Measurements from ENCODE around the gene TPD52L1. TPM values are rescaled to one million over a fixed set of nuclear protein-coding genes. Genes with fewer than 3 reads are reported as not detected.

Gene TPD52L1
- total RNA-seq, 1 donor from 2014 or later, result 7.2 TPM

- Mint-ChIP-seq H3K9me3 (ENCODE audit: unreplicated experiment) (no peaks in the 10 kb centered on the region), H3K4me1 (ENCODE audit: unreplicated experiment) (peaks cover 12% of the 10 kb centered on the region), H3K27ac (ENCODE audit: unreplicated experiment) (no peak overlapping the region), H3K27me3 (ENCODE audit: unreplicated experiment) (no peaks in the 10 kb centered on the region), H3K4me3 (ENCODE audit: unreplicated experiment) (no peak overlapping the region), H3K36me3 (ENCODE audit: unreplicated experiment) (no peaks in the 10 kb centered on the region)
- no peak for TF ChIP-seq CTCF (IDR thresholded peaks at IDR 0.05)
- DNase-seq (ENCODE audit: extremely low spot score, unreplicated experiment), result no peak
Measured at GRCh38 chr6:125231574-125232343, 78.2 kb downstream of the TPD52L1 start.

- peaks cover 12% of the 10 kb centered on the region for H3K4me1 Mint-ChIP-seq (ENCODE audit: unreplicated experiment)
- no peaks in the 10 kb centered on the region for H3K36me3 Mint-ChIP-seq (ENCODE audit: unreplicated experiment)
- no peaks in the 10 kb centered on the region for H3K9me3 Mint-ChIP-seq (ENCODE audit: unreplicated experiment)
- H3K4me3 Mint-ChIP-seq (ENCODE audit: unreplicated experiment), result no peak overlapping the region
- no peak for DNase-seq (ENCODE audit: extremely low spot score, unreplicated experiment)
- no peaks in the 10 kb centered on the region for H3K27me3 Mint-ChIP-seq (ENCODE audit: unreplicated experiment)
- H3K27ac Mint-ChIP-seq (ENCODE audit: unreplicated experiment), result no peak overlapping the region
- TF ChIP-seq CTCF (IDR thresholded peaks at IDR 0.05), result no peak
Measured at GRCh38 chr6:125232466-125232865, 78.9 kb downstream of the TPD52L1 start.

DNA sequence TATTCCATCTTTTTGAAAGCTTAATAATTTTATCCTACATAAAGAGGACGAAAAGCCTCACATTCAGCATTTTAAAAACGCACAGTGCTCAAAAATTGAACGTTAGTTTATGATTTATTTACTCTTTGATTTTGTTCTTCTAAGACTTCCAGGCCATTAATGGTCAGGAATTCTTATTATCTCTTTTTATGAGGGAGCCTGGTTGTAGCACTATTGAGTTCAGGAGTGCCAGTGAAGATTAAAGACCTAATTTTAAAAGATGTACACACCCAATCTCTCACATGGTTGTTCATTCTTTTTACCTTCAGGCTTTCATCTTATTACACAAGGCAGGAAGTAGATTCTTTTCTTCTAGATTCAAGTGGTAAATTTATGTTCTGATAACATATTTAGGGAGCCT lies 79.6 kb downstream of the TPD52L1 start:
- H3K27me3 Mint-ChIP-seq (ENCODE audit: unreplicated experiment), result no peaks in the 10 kb centered on the region
- TF ChIP-seq CTCF (IDR thresholded peaks at IDR 0.05), result no peak
- H3K4me1 Mint-ChIP-seq (ENCODE audit: unreplicated experiment), result peaks cover 12% of the 10 kb centered on the region
- DNase-seq (ENCODE audit: extremely low spot score, unreplicated experiment), result no peak
- H3K4me3 Mint-ChIP-seq (ENCODE audit: unreplicated experiment), result no peak overlapping the region
- no peaks in the 10 kb centered on the region for H3K36me3 Mint-ChIP-seq (ENCODE audit: unreplicated experiment)
- H3K27ac Mint-ChIP-seq (ENCODE audit: unreplicated experiment), result no peak overlapping the region
- H3K9me3 Mint-ChIP-seq (ENCODE audit: unreplicated experiment), result no peaks in the 10 kb centered on the region

GRCh38 chr6:125236536-125237327 lies 83.2 kb downstream of the TPD52L1 start:
- peaks cover 7% of the 10 kb centered on the region for H3K4me1 Mint-ChIP-seq (ENCODE audit: unreplicated experiment)
- no peak for TF ChIP-seq CTCF (IDR thresholded peaks at IDR 0.05)
- peaks cover 2% of the 10 kb centered on the region for H3K36me3 Mint-ChIP-seq (ENCODE audit: unreplicated experiment)
- H3K27ac Mint-ChIP-seq (ENCODE audit: unreplicated experiment), result no peak overlapping the region
- H3K9me3 Mint-ChIP-seq (ENCODE audit: unreplicated experiment), result peaks cover 26% of the 10 kb centered on the region
- no peaks in the 10 kb centered on the region for H3K27me3 Mint-ChIP-seq (ENCODE audit: unreplicated experiment)
- H3K4me3 Mint-ChIP-seq (ENCODE audit: unreplicated experiment), result no peak overlapping the region
- no peak for DNase-seq (ENCODE audit: extremely low spot score, unreplicated experiment)

DNA sequence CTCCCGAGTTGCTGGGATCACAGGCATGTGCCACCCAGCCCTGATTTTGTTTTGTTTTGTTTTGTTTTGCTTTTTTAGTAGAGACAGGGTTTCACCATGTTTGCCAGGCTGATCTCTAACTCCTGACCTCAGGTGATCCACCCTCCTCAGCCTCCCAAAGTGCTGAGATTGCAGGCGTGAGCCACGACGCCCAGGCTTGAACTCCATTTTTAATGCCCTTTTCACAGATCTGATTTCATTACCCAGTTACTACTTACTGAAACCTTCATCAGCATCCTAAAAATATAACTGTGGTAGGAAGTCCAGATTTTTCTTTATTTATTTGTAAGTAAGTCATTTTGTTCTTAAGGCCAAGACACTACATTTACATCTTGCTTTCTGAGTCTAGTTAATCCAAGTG lies 84.2 kb downstream of the TPD52L1 start:
- Mint-ChIP-seq H3K36me3 (ENCODE audit: unreplicated experiment) (peaks cover 2% of the 10 kb centered on the region), H3K27me3 (ENCODE audit: unreplicated experiment) (no peaks in the 10 kb centered on the region), H3K9me3 (ENCODE audit: unreplicated experiment) (peaks cover 34% of the 10 kb centered on the region), H3K27ac (ENCODE audit: unreplicated experiment) (no peak overlapping the region), H3K4me3 (ENCODE audit: unreplicated experiment) (no peak overlapping the region), H3K4me1 (ENCODE audit: unreplicated experiment) (peaks cover 7% of the 10 kb centered on the region)
- TF ChIP-seq CTCF (IDR thresholded peaks at IDR 0.05), result no peak
- DNase-seq (ENCODE audit: extremely low spot score, unreplicated experiment), result no peak
